ENCODE measurements around the gene ILK. TPM values are rescaled to one million over a fixed set of nuclear protein-coding genes. Genes with fewer than 3 reads are reported as not detected.

ILK gene
- total and polyA plus RNA-seq, 10 of the 15 experiments (the other 5 are each of a cell fraction or from before 2014, with no cell fraction given) = 51.8 to 163 (median 92.0) TPM

- no peak for TF ChIP-seq CREM (IDR thresholded peaks at IDR 0.05; ENCODE audit: low read depth)
- no peak for TF ChIP-seq NBN (IDR thresholded peaks at IDR 0.05)
- TF ChIP-seq NRF1 (conservative IDR thresholded peaks at IDR 0.05; ENCODE audit: low read depth, low read length) = no peak
- TF ChIP-seq CTCF (IDR thresholded peaks at IDR 0.05 in 2 of 3, conservative IDR thresholded peaks at IDR 0.05 in 1 of 3; ENCODE audit: control insufficient read depth in 2 of 3, extremely low read depth in 1 of 3, insufficient read depth in 1 of 3, low read depth in 3 of 3, low read length in 3 of 3) = no peak
- TF ChIP-seq MTA3 (IDR thresholded peaks at IDR 0.05; ENCODE audit: borderline replicate concordance, low read length) = no peak
- TF ChIP-seq ESRRA (IDR thresholded peaks at IDR 0.05; ENCODE audit: low read length) = no peak
- no peak for TF ChIP-seq NR2C1 (IDR thresholded peaks at IDR 0.05)
- no peak for TF ChIP-seq CBFB (IDR thresholded peaks at IDR 0.05; ENCODE audit: low read depth)
- no peak for TF ChIP-seq ZBTB33 (IDR thresholded peaks at IDR 0.05)
- TF ChIP-seq LARP7 (IDR thresholded peaks at IDR 0.05) = no peak
- TF ChIP-seq RFX5 (IDR thresholded peaks at IDR 0.05; ENCODE audit: low read depth, low read length) = no peak
Measured at GRCh38 chr11:6630632-6631291, 27.2 kb downstream of the ILK start (continued).

Data from GM12878 (cell line).